IPS-15b (cell line): ENCODE data around the gene RFC2.

ENCODE experiments used
- H3K27me3 ChIP-seq: one replicate; pipeline ENCODE4 v1.6.1; 2013; ENCODE audit warnings: low read length; ENCODE audit not compliant: control insufficient read depth, insufficient read depth
- H3K36me3 ChIP-seq: one replicate; pipeline ENCODE4 v1.6.1; 2013; ENCODE audit warnings: low read length; ENCODE audit not compliant: control insufficient read depth, insufficient read depth
- H3K4me1 ChIP-seq: one replicate; pipeline ENCODE4 v1.6.1; 2013; ENCODE audit warnings: mild to moderate bottlenecking, low read length; ENCODE audit not compliant: control insufficient read depth, insufficient read depth
- H3K4me3 ChIP-seq: one replicate; pipeline ENCODE4 v1.5.1; 2013; ENCODE audit warnings: low read depth, low read length
- H3K9ac ChIP-seq: one replicate; pipeline ENCODE4 v1.6.1; 2013; ENCODE audit warnings: low read depth, mild to moderate bottlenecking, low read length
- H3K9me3 ChIP-seq: one replicate; pipeline ENCODE4 v1.6.1; 2013; ENCODE audit warnings: mild to moderate bottlenecking, low read length; ENCODE audit not compliant: control insufficient read depth, insufficient read depth

RFC2 gene

GRCh38 chr7:74187915-74188675 is 66.1 kb downstream of the RFC2 start:
- Histone ChIP-seq H3K4me3 (no peak overlapping the region), H3K9ac (no peak overlapping the region), H3K27me3 (no peaks in the 10 kb centered on the region), H3K36me3 (peaks cover 46% of the 10 kb centered on the region), H3K4me1 (no peaks in the 10 kb centered on the region), H3K9me3 (no peaks in the 10 kb centered on the region)

- peaks cover 27% of the 10 kb centered on the region for H3K36me3 ChIP-seq
Observed at GRCh38 chr7:74185636-74186035, 68.6 kb downstream of the RFC2 start.

GRCh38 chr7:74185016-74185415 is 69.2 kb downstream of the RFC2 start:
- no peaks in the 10 kb centered on the region for H3K9me3 ChIP-seq
- H3K9ac ChIP-seq, result no peak overlapping the region
- no peaks in the 10 kb centered on the region for H3K4me1 ChIP-seq
- H3K27me3 ChIP-seq, result no peaks in the 10 kb centered on the region
- H3K4me3 ChIP-seq, result no peak overlapping the region
- H3K36me3 ChIP-seq, result peaks cover 21% of the 10 kb centered on the region

More at GRCh38 chr7:74185636-74186035, 68.6 kb downstream of the RFC2 start:
- H3K9ac ChIP-seq, result no peak overlapping the region
- no peaks in the 10 kb centered on the region for H3K27me3 ChIP-seq
- no peaks in the 10 kb centered on the region for H3K9me3 ChIP-seq
- no peaks in the 10 kb centered on the region for H3K4me1 ChIP-seq
- no peak overlapping the region for H3K4me3 ChIP-seq

DNA sequence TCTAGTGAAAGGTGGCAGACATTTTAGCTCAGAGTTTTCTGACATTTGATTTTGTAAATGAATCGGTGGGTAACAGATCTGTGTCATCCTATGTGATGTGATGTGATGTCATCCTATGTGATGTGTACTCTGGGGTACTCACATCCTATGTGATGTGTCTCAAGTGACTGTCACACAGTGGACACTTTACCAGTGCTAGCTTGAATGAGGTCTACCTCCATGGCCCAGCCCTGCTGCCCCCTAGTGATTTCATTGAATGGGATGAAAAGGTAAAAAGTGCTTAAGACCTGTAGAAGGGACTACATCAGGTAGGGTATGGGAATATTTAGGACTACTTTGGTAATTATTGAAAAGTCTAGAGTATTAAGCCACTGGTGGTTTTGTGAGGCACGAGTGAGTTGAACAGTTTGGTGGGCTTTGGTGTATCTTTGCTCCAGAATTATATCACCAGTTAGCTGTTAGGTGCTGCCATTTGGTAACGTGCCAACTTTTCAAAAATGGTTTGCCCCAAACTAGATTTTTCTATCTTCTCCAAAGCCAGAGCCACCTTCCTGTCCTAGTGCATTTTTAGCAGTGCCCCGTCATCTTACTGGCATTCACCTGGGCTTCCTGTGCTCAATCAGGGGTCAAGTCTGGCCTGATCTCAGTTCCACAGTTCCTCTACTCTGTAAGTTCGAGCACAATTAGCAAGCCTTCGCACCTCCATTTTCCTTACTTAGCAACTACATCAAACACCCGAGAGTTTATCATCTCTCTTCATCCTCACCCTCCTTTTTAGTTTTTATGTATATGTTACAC is 70.3 kb downstream of the RFC2 start:
- H3K27me3 ChIP-seq, result no peaks in the 10 kb centered on the region
- no peak overlapping the region for H3K4me3 ChIP-seq
- peaks cover 11% of the 10 kb centered on the region for H3K36me3 ChIP-seq
- no peaks in the 10 kb centered on the region for H3K9me3 ChIP-seq
- H3K9ac ChIP-seq, result no peak overlapping the region
- no peaks in the 10 kb centered on the region for H3K4me1 ChIP-seq

DNA sequence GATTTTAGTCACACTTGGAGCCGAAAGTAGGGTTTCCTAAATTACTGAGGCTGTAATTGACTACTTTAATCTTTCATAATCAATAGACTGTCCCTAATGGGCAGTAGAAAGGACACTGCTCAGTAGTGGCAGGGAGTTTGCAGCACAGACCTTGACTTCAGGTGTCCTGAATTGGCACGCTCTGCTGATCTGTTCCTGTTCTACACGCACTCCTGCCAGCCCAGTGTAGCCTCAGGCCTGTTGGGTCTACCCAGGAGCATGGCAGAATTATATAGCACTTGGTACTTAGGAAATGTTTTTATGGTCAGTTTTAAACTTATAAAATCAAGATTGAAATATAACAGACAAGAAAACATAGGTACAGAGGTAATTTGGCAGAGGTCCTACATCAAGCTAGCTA is 71.1 kb downstream of the RFC2 start:
- Histone ChIP-seq H3K4me1 (no peaks in the 10 kb centered on the region), H3K36me3 (peaks cover 5% of the 10 kb centered on the region), H3K4me3 (no peak overlapping the region), H3K27me3 (no peaks in the 10 kb centered on the region), H3K9ac (peak overlapping the region; percentile 26), H3K9me3 (no peaks in the 10 kb centered on the region)

GRCh38 chr7:74182453-74183090 is 71.6 kb downstream of the RFC2 start:
- peaks cover 2% of the 10 kb centered on the region for H3K4me1 ChIP-seq
- no peaks in the 10 kb centered on the region for H3K9me3 ChIP-seq
- peak overlapping the region; percentile 26 for H3K9ac ChIP-seq
- H3K27me3 ChIP-seq, result no peaks in the 10 kb centered on the region
- H3K4me3 ChIP-seq, result no peak overlapping the region
- no peaks in the 10 kb centered on the region for H3K36me3 ChIP-seq

DNA sequence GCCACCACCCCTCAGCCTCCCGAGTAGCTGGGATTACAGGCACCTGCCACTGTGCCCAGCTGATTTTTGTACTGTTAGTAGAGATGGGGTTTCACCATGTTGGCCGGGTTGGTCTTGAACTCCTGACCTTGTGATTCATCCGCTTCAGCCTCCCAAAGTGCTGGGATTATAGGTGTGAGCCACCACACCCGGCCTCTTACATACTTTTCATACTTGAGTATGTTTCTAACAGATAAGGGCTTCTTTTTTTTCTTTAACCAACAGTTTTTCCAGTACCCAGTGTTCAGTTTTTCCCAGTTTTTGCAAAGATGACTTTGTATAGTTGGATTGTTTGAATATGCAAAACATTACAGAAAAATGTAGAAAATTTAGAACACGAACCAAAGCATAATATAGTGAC is 72.4 kb downstream of the RFC2 start:
- Histone ChIP-seq H3K4me1 (peaks cover 3% of the 10 kb centered on the region), H3K27me3 (no peaks in the 10 kb centered on the region), H3K9me3 (no peaks in the 10 kb centered on the region), H3K9ac (no peak overlapping the region), H3K36me3 (no peaks in the 10 kb centered on the region), H3K4me3 (no peak overlapping the region)
